ENCODE data around the gene TSPAN18.

TSPAN18 gene

GRCh38 chr11:44708523-44709280, 18.1 kb upstream of the TSPAN18 start:
- in situ Hi-C loops (cut with HindIII; ENCODE audit: low sequenced_read_pairs) = no loop called here
- no peak for DNase-seq (ENCODE audit: low read depth)
- TF ChIP-seq CTCF (IDR thresholded peaks at IDR 0.05; ENCODE audit: low read depth, low read length, missing control alignments) = no peak
- no peak overlapping the region for H3K4me3 ChIP-seq (ENCODE audit: low read depth, low read length)

GRCh38 chr11:44709281-44709562, 17.5 kb upstream of the TSPAN18 start:
- DNase-seq (ENCODE audit: low read depth) = no peak
- TF ChIP-seq CTCF (IDR thresholded peaks at IDR 0.05; ENCODE audit: low read depth, low read length, missing control alignments) = no peak
- in situ Hi-C loops (cut with HindIII; ENCODE audit: low sequenced_read_pairs) = no loop called here

GRCh38 chr11:44709966-44710365, 16.8 kb upstream of the TSPAN18 start:
- no peak for DNase-seq (ENCODE audit: low read depth)
- in situ Hi-C loops (cut with HindIII; ENCODE audit: low sequenced_read_pairs) = no loop called here
- H3K4me3 ChIP-seq (ENCODE audit: low read depth, low read length) = no peak overlapping the region
- TF ChIP-seq CTCF (IDR thresholded peaks at IDR 0.05; ENCODE audit: low read depth, low read length, missing control alignments) = no peak

More at GRCh38 chr11:44709281-44709562, 17.5 kb upstream of the TSPAN18 start:
- no peak overlapping the region for H3K4me3 ChIP-seq (ENCODE audit: low read depth, low read length)

- TF ChIP-seq CTCF (IDR thresholded peaks at IDR 0.05; ENCODE audit: low read depth, low read length, missing control alignments) = no peak
- in situ Hi-C loops (cut with HindIII; ENCODE audit: low sequenced_read_pairs) = no loop called here
- DNase-seq (ENCODE audit: low read depth) = no peak
- H3K4me3 ChIP-seq (ENCODE audit: low read depth, low read length) = no peak overlapping the region
Measured at GRCh38 chr11:44711113-44711786, 15.5 kb upstream of the TSPAN18 start.

- no peak for TF ChIP-seq CTCF (IDR thresholded peaks at IDR 0.05; ENCODE audit: low read depth, low read length, missing control alignments)
- in situ Hi-C loops (cut with HindIII; ENCODE audit: low sequenced_read_pairs) = no loop called here
- no peak for DNase-seq (ENCODE audit: low read depth)
- no peak overlapping the region for H3K4me3 ChIP-seq (ENCODE audit: low read depth, low read length)
Measured at GRCh38 chr11:44711787-44712608, 14.8 kb upstream of the TSPAN18 start.

- TF ChIP-seq CTCF (IDR thresholded peaks at IDR 0.05; ENCODE audit: low read depth, low read length, missing control alignments) = no peak
- H3K4me3 ChIP-seq (ENCODE audit: low read depth, low read length) = no peak overlapping the region
- DNase-seq (ENCODE audit: low read depth) = no peak
- in situ Hi-C loops (cut with HindIII; ENCODE audit: low sequenced_read_pairs) = no loop called here
Measured at GRCh38 chr11:44713022-44713421, 13.7 kb upstream of the TSPAN18 start.
